Skin epidermis (tissue), 12 donors: Measurements from ENCODE around the gene DHX16.
A peak's percentile ranks its signal among the peaks of the same experiment; 100 is the strongest.

ENCODE experiments used
- H3K27ac ChIP-seq, 21 experiments: fragments of 200-600 bp; sonication (generic) in 11 of 21; one replicate each; pipeline ENCODE4 v1.5.0; 2020; ENCODE audit warnings: mild to moderate bottlenecking in 3 of 21, inconsistent platforms in 2 of 21, moderate library complexity in 2 of 21
- H3K4me3 ChIP-seq, 7 experiments: fragments of 200-600 bp; sonication (generic) in 2 of 7; one replicate each; pipeline ENCODE4 v1.5.0; 2020; ENCODE audit warnings: inconsistent platforms in 2 of 7, mild to moderate bottlenecking in 2 of 7, moderate library complexity in 1 of 7

DHX16 gene

DNA sequence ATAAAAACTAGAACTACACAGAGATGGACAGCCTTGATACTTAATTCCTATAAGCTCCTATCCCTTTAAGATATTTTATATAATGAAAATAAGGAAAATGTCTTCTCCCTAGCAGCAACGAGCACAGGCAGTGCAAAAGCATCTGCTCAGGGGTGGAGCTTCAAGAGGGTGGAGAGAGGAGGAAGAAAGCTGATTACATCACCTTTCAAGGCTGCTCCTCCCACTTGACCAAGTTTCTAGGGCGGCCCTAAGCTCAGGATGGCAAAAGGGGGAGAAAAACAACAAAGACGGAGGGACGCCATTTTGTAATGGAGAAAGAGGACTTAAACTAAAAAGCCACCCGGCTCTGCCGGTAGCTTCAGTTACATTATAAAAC is 58.0 kb downstream of the DHX16 start:
- Histone ChIP-seq H3K4me3 (peak overlapping the region; percentile 58 to 97 (median 80)), H3K27ac (peak overlapping the region; percentile 62 to 100 (median 97))

DNA sequence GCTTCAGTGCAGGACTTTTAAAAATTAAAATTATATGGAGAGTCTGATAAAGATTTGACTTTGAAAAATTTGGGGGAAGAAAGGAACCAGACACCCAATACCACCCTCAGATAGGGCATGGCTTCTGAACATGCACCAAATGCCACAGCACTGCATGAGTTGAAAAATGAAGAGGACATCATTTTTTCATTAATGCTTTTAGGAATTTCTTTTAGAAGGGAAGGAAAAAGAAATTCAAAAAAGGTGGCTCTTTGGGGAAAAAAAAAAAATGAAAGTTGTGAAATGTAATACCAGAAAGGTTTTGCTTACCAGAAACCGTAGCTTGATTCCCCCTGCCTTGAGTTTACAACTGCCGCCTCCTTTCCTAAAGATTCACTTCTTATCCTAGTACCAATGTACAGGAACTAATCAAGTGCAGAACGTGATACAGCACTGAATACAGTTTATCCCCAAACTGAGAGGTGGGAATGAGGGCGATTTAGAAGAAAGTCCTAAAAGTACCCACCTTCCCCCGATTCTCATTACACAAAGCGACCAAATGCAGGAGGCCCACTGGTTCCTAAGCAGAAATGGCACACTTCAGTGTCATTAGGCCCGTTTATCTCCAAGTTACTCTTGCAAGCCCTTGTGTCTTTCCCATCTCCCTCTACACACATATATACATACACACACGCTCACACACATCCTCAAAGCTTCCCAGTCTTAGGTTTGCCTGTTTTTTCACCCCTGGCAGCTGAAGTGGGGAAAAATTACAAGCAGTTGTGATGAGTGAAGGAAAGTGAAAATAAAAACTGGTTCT is 58.6 kb downstream of the DHX16 start:
- H3K4me3 ChIP-seq, result peak overlapping the region; percentile 21 to 97 (median 80)
- peak overlapping the region in 20 of 21 experiments; percentile 24 to 100 (median 94) for H3K27ac ChIP-seq

DNA sequence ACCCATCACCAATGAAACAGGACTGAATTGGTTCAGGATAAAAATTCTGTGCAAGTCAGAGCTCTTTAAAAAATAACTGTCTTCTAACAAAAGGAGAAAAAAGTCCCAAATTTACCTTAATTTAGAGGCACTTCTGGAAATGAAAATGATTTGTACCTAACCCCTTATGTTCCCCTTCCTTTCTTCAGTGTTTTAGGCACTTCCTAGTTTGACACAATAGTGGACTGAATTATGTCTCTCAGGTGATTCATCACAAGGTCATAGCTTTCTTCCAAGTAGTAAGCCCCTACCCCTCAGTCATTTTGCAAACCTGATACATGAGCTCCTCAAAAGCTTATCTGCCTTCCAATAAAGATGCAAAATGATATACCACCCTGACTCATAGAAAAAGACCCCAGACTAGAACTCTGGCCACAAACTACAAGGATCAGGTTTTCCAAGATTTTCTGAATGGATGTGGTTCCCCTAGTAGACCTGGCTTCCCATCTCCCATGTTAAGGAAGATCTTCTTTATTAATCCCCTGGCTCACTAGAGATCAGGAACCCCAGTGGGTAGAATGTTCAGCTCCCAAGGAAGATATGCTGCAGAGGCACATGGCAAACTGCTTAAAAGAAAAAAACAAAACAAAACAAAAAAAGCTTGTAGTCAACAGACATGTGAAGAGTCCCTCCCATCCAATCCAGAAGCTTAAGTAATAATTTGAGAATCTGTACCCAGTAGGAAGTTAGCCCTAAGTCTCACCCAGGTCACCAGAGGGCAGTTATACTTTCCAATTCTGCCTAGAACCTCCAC is 59.4 kb downstream of the DHX16 start:
- Histone ChIP-seq H3K27ac (peak overlapping the region in 9 of 21 experiments; percentile 93 to 100 (median 95)), H3K4me3 (peak overlapping the region in 2 of 7 experiments; percentile 80 to 86)

DNA sequence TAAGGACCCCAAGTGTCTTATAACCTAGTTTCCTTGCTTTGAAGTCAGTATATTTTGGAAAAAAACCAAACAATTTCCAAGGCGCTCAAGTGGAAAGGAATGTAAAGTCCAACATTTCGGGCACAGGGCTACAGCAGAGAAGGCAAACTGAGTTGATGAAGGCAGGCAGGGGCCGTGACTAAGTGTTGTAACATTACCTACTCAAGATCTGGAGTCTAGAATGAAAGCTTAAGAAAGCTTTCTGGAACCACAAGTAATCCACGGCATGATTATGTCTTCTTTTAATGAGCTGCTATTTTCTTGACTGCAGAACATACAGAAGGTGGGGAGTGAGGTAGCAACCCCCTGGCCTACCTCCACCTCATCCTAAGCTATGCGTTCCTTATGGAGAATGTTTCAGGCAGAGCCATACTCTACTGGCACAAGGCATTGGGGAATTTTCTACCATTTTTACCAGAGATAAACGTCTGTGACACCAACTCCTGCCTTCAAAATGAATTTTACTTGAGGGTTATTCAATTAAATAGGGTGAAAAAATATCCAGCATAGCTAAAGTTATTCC is 60.0 kb downstream of the DHX16 start:
- H3K4me3 ChIP-seq, result no peak overlapping the region

DNA sequence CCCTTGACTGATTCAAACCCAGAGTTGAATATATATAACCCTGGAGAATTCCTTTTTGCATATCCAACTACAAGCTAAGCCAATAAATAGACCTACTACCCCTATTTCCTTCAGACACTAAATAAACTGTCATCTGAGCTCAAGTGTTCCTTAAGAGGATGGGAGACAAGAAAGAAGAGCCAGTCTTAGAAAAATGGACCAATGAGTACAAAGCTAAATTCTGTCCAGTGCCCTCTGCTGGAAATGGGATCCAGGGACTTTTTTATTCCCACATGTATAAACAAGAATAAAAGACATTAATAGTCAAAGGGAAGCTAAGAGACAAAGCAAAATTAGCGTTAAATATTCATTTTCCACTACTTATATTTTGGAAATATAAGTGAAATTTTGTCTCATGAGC is 60.6 kb downstream of the DHX16 start:
- no peak overlapping the region for H3K4me3 ChIP-seq

More for the DNA sequence above, 60.0 kb downstream of the DHX16 start:
- H3K27ac ChIP-seq, result peak overlapping the region in 5 of 21 experiments; percentile 7 to 93 (median 33)

DNA sequence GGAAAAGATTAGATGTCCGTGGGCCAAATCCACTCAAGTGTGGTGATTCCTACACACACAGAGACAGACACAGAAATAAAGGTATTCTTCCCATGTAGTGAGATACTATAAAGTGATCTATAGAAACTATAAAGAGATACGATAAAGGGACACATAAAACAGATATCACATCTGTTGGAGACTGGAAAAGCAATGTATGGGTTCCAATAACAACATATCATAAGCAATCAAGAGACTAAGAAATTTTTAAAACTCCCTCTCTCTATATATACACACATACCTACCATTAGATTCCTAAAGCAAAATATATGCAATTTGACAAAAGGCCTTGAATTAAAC is 61.0 kb downstream of the DHX16 start:
- H3K27ac ChIP-seq, result peak overlapping the region in 2 of 21 experiments; percentile 17 to 31
- H3K4me3 ChIP-seq, result no peak overlapping the region

More for the DNA sequence above, 60.6 kb downstream of the DHX16 start:
- H3K27ac ChIP-seq, result peak overlapping the region in 5 of 21 experiments; percentile 6 to 66 (median 17)

DNA sequence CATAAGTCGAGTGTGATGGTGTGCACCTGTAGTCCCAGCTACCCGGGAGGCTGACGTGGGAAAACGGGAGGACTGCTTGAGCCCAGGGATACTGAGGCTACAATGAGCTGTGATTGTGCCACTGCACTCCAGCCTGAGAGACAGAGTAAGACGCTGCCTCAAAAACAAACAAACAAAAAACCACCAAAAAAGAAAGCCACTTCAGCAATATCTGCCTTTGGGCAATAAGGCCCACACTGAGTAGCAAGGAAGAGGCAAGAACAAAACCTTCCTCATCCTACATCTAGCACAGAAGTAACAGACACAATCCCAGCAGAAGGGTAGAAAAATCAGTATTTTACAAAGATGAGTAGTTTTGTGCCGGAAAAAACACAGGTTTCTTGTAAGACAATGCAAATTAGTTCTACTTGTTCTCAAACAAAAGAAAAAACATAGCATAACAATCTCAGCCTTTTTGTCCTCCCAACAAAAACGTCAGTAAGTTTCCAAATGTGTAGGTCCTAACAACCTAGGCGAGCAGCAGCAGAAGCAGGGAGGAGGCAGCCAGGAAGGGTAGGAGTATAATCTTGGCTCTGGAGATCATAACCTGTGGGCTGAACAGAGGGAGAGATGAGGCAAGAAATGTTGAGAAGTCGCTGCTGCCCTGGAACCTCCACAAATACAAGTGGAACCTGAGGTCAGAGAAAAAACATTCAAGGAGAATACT is 61.5 kb downstream of the DHX16 start:
- Histone ChIP-seq H3K27ac (peak overlapping the region in 5 of 21 experiments; percentile 21 to 45 (median 28)), H3K4me3 (no peak overlapping the region)

DNA sequence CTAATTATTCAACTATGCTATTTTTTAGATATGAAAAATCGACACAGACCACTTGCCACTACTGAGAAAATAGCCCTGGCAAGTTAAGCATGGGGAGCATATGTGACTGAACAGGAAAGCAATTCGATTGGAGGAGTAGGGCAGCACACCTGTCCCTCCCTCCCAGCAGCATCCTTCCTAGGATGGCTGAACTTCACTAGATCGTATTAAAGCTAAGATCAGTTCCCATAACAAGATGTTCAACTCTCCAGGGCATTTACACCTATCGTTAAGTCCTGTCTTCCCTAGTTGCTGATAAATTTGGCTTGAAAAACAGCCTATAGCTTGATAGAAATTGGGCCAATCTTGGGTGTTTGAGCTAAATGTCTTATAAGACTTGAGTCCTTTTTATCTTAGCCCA is 62.7 kb downstream of the DHX16 start:
- no peak overlapping the region for H3K4me3 ChIP-seq
- peak overlapping the region in 3 of 21 experiments; percentile 14 to 33 (median 21) for H3K27ac ChIP-seq

DNA sequence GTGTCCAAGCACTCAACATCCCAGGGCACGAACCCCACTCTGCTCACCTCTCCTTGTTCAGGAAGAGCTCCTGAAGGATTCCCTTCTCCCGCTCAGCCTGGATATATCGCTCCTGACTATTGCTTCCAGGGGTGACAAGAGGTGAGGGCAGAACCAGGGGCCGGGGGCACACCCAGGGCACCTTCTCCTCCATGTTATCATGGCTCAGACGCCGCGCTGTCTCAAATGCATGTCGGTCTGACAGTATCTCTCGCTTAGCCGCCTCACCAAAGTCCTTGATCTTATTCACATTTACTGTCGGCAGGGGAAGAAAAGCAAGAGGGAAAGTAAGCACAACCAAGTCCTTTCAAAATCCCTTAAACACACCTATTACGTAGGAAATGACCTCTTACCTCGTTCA is 68.8 kb downstream of the DHX16 start:
- Histone ChIP-seq H3K4me3 (no peak overlapping the region), H3K27ac (no peak overlapping the region)
